Smooth muscle cell (in vitro differentiated cells): ENCODE data around the gene CHST2. TPM values are rescaled to one million over a fixed set of nuclear protein-coding genes. Genes with fewer than 3 reads are reported as not detected.

Source experiments
- DNase-seq: peaks from one replicate; lab custom pipeline; 2025; ENCODE audit not compliant: unreplicated experiment; lab: John Stamatoyannopoulos, UW
- H2AFZ ChIP-seq: fragments of 200-600 bp; sonication (generic); 2 replicates; pipeline ENCODE4 v1.6.0; 2016; ENCODE audit warnings: antibody characterized with exemption, low read depth, mild to moderate bottlenecking
- H3F3A ChIP-seq: fragments of 200-600 bp; sonication (generic); 2 replicates; pipeline ENCODE4 v1.6.0; 2017; ENCODE audit warnings: antibody characterized with exemption, low read depth
- H3K27ac ChIP-seq: fragments of 200-600 bp; sonication (generic); 2 replicates; pipeline ENCODE4 v1.5.1; 2016; ENCODE audit warnings: low read depth, mild to moderate bottlenecking
- H3K27me3 ChIP-seq: fragments of 200-600 bp; sonication (generic); 2 replicates; pipeline ENCODE4 v1.6.1; 2016; ENCODE audit warnings: low read depth, mild to moderate bottlenecking
- H3K36me3 ChIP-seq: fragments of 200-600 bp; sonication (generic); 2 replicates; pipeline ENCODE4 v1.5.1; 2016; ENCODE audit warnings: low read depth
- H3K4me1 ChIP-seq: fragments of 200-600 bp; sonication (generic); 2 replicates; pipeline ENCODE4 v1.5.1; 2016; ENCODE audit warnings: low read depth
- H3K4me2 ChIP-seq: fragments of 200-600 bp; sonication (generic); 2 replicates; pipeline ENCODE4 v1.6.0; 2016; ENCODE audit warnings: mild to moderate bottlenecking
- H3K4me3 ChIP-seq: fragments of 200-600 bp; sonication (generic); 2 replicates; pipeline ENCODE4 v1.5.1; 2016; ENCODE audit warnings: mild to moderate bottlenecking
- H3K79me2 ChIP-seq: fragments of 200-600 bp; sonication (generic); 2 replicates; pipeline ENCODE4 v1.6.0; 2016; ENCODE audit warnings: low read depth, mild to moderate bottlenecking
- H3K9ac ChIP-seq: fragments of 200-600 bp; sonication (generic); 2 replicates; pipeline ENCODE4 v1.6.0; 2016; ENCODE audit warnings: low read depth
- H3K9me3 ChIP-seq: fragments of 200-600 bp; sonication (generic); replicated peaks from 2 replicates; pipeline ENCODE4 v1.5.1; 2016; ENCODE audit warnings: low read depth
- H4K20me1 ChIP-seq: fragments of 200-600 bp; sonication (generic); 2 replicates; pipeline ENCODE4 v1.6.0; 2016; ENCODE audit warnings: low read depth
- WGBS: methylation state at CpG from one replicate; pipeline ENCODE4 v1.1.7; 2016; ENCODE audit warnings: low lambda C conversion rate; 5-methylcytosine and 5-hydroxymethylcytosine counted together
- polyA plus RNA-seq: library from polyadenylated mRNA; unstranded; fragments of >200 nt; fragmentation: Nextera tagmentation; extraction: Ambion mirVana; gene quantifications from 2 replicates; pipeline ENCODE4 v1.2.1, GENCODE V29; 2016
- total RNA-seq: library from RNA; depleted of rRNA; stranded (reverse); fragments of >200 nt; gene quantifications from 2 replicates; pipeline ENCODE4 v1.2.3, GENCODE V29; 2014
- TF ChIP-seq, protein P1 (sequence below): fragments of 200-600 bp; sonication (generic); IDR thresholded peaks from 2 replicates; pipeline ENCODE4 v1.5.1; 2017; ENCODE audit warnings: borderline replicate concordance, mild to moderate bottlenecking, antibody characterized with exemption; ENCODE audit not compliant: insufficient read depth, poor library complexity, severe bottlenecking

CHST2 gene
- total and polyA plus RNA-seq, 2 experiments from 2014 or later = 10.4 to 16.0 TPM

DNA sequence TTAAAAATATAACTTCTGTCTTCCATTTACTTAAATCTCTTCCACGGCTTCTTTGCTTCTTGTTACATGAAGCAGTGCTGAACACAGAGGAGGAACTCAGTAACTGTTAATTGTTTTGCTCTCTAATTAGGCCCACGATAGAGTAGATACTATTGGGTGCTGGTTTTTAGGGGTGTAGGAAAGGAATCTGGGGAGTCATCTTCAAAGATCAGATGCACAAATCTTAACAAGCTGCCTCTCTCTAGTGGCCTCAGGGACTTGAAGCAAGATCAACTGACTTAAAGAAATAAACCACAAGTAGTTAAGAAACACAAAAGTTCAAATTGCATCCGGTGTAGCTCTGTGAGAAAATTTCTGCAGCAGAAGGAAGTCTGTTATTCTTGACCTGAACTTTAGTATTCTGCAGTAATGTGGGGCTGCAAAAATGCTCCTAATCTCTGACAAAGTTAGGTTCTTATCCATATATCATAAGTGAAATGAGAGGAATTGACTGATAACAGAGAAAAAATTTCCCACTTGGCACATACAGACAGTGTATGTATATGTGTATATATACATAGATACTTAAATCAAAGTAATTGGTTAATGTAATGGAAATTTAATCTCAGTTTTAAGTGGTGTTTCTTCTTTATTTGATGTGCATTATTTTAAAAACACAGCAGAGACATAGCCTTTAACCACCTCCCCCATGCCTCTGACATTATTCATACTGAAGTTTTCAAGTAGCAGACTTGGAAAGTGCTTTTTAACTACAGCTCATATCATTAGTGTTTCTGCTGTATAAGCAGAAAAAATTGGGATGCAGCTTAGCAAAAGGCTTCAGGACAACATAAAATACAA, 51.8 kb downstream of the CHST2 start:
- DNase-seq = no peak
- H3K9me3 ChIP-seq = no peaks in the 10 kb centered on the region

DNA sequence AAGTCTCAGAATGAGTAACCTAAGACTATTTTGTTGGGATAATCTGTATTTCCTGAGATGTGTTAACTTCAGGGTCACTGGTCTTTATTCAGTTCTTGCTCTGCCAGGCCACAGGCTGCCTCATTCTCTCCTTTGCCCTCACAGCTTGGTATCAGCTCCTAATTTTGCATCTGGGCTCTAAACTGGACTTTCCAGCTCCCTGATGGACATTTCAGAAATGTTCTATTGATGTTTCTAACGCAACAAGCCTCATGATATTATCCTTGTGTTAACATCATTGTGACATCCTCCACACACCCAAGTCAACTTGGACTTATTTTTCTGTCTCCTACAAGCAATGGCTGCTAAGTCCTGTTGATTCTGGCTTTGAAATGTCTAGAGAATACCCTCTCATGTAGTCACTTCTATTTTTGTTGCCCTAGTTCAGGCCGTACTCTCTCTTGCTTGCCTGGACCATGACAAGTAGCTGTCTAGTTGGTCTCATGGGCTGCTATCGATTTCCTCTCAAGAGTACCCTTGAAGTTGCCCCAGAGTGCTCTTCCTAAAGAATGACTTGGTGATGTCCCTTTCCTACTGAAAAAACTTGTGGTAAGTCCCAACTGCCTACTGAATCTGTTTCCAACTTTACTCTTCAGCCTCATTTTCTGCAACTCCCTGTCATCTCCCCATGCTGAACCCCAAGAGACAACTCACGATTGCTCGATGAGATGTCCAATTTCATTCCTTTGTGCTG, 52.7 kb downstream of the CHST2 start:
- Histone ChIP-seq H3K4me1 (no peaks in the 10 kb centered on the region), H4K20me1 (no peaks in the 10 kb centered on the region), H3K36me3 (no peaks in the 10 kb centered on the region), H3K4me2 (peak overlapping the region; percentile 79), H2AFZ (peak overlapping the region; percentile 9), H3K4me3 (no peak overlapping the region), H3K9me3 (no peaks in the 10 kb centered on the region), H3F3A (peaks cover 25% of the 10 kb centered on the region), H3K27me3 (no peaks in the 10 kb centered on the region), H3K9ac (no peak overlapping the region), H3K27ac (peak overlapping the region; percentile 76), H3K79me2 (no peaks in the 10 kb centered on the region)
- DNase-seq = no peak
- TF ChIP-seq, protein P1, sequence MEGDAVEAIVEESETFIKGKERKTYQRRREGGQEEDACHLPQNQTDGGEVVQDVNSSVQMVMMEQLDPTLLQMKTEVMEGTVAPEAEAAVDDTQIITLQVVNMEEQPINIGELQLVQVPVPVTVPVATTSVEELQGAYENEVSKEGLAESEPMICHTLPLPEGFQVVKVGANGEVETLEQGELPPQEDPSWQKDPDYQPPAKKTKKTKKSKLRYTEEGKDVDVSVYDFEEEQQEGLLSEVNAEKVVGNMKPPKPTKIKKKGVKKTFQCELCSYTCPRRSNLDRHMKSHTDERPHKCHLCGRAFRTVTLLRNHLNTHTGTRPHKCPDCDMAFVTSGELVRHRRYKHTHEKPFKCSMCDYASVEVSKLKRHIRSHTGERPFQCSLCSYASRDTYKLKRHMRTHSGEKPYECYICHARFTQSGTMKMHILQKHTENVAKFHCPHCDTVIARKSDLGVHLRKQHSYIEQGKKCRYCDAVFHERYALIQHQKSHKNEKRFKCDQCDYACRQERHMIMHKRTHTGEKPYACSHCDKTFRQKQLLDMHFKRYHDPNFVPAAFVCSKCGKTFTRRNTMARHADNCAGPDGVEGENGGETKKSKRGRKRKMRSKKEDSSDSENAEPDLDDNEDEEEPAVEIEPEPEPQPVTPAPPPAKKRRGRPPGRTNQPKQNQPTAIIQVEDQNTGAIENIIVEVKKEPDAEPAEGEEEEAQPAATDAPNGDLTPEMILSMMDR = no peak
- WGBS = 93% methylated on average over 5 of the region's 5 CpGs

More for the DNA sequence above, 51.8 kb downstream of the CHST2 start:
- Histone ChIP-seq H3F3A (peaks cover 25% of the 10 kb centered on the region), H2AFZ (no peak overlapping the region), H3K27ac (peak overlapping the region; percentile 76), H3K9ac (no peak overlapping the region), H3K4me1 (no peaks in the 10 kb centered on the region), H3K27me3 (no peaks in the 10 kb centered on the region), H3K79me2 (no peaks in the 10 kb centered on the region), H3K36me3 (no peaks in the 10 kb centered on the region), H4K20me1 (no peaks in the 10 kb centered on the region), H3K4me2 (peak overlapping the region; percentile 79), H3K4me3 (no peak overlapping the region)
- TF ChIP-seq, protein P1 = no peak
- 29% methylated on average over 3 of the region's 3 CpGs for WGBS

DNA sequence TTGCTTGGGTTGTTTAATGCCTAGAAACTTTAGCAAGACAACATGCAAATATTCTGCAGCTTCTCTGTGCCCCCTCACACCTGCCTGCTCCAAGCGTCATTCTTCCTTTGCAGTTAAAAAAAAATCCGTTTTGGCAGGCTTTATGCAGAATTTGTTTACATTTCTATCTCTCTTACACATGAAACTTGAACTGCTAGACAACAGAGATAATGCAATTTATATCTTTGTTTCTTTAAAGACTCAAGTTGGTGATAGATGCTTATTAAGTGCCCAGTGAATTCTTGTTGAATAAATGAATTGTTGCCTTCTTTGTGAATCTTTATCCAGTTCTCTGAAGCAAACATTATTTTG, 53.2 kb downstream of the CHST2 start:
- H4K20me1 ChIP-seq = no peaks in the 10 kb centered on the region
- no peaks in the 10 kb centered on the region for H3K27me3 ChIP-seq
- 75% methylated on average over 2 of the region's 2 CpGs for WGBS
- DNase-seq = no peak
- TF ChIP-seq, protein P1 = no peak
- H2AFZ ChIP-seq = no peak overlapping the region
- no peak overlapping the region for H3K9ac ChIP-seq
- H3K36me3 ChIP-seq = no peaks in the 10 kb centered on the region
- no peaks in the 10 kb centered on the region for H3K4me1 ChIP-seq
- peaks cover 25% of the 10 kb centered on the region for H3F3A ChIP-seq
- H3K4me2 ChIP-seq = no peak overlapping the region
- no peaks in the 10 kb centered on the region for H3K9me3 ChIP-seq
- peak overlapping the region; percentile 76 for H3K27ac ChIP-seq
- H3K4me3 ChIP-seq = no peak overlapping the region
- H3K79me2 ChIP-seq = no peaks in the 10 kb centered on the region
